OCI-LY1 (cell line): ENCODE results near the gene CDSN.

Source experiments
- H2AFZ ChIP-seq: fragments of 200-600 bp; sonication (generic), shearing (Covaris generic); 2 replicates; pipeline ENCODE4 v1.6.0; 2014; ENCODE audit warnings: antibody characterized with exemption, mild to moderate bottlenecking, low read length
- H3F3A ChIP-seq: fragments of 200-600 bp; sonication (generic), shearing (Covaris generic); 2 replicates; pipeline ENCODE4 v1.6.0; 2014; ENCODE audit warnings: mild to moderate bottlenecking, antibody characterized with exemption, low read length, moderate library complexity; ENCODE audit not compliant: insufficient read depth
- H3K27ac ChIP-seq: fragments of 200-600 bp; sonication (generic); 2 replicates; pipeline ENCODE4 v1.5.1; 2014; ENCODE audit warnings: low read length, mixed run types, mild to moderate bottlenecking, low read depth; ENCODE audit not compliant: poor library complexity, severe bottlenecking
- H3K27me3 ChIP-seq: fragments of 200-600 bp; sonication (generic); 2 replicates; pipeline ENCODE4 v1.6.0; 2014; ENCODE audit warnings: antibody characterized with exemption, mild to moderate bottlenecking, low read length, moderate library complexity; ENCODE audit not compliant: insufficient read depth
- H3K36me3 ChIP-seq: fragments of 200-600 bp; sonication (generic); 2 replicates; pipeline ENCODE4 v1.6.1; 2014; ENCODE audit warnings: mild to moderate bottlenecking, antibody characterized with exemption, low read length, moderate library complexity, mixed read lengths; ENCODE audit not compliant: insufficient read depth
- H3K4me1 ChIP-seq: fragments of 200-600 bp; sonication (generic); 2 replicates; pipeline ENCODE4 v1.5.1; 2014; ENCODE audit warnings: mild to moderate bottlenecking, low read length, moderate library complexity; ENCODE audit not compliant: insufficient read depth, severe bottlenecking
- H3K4me2 ChIP-seq: fragments of 200-600 bp; sonication (generic), shearing (Covaris generic); 2 replicates; pipeline ENCODE4 v1.6.1; 2014; ENCODE audit warnings: low read length
- H3K4me3 ChIP-seq: fragments of 200-600 bp; sonication (generic); 2 replicates; pipeline ENCODE4 v1.5.1; 2014; ENCODE audit warnings: low read length, low read depth, mild to moderate bottlenecking, mixed read lengths; ENCODE audit not compliant: poor library complexity, severe bottlenecking
- H3K79me2 ChIP-seq: fragments of 200-600 bp; shearing (Covaris generic); 2 replicates; pipeline ENCODE4 v1.6.1; 2016; ENCODE audit warnings: mixed run types, low read length, mixed read lengths; ENCODE audit not compliant: insufficient read depth
- H3K9ac ChIP-seq: fragments of 200-600 bp; sonication (generic), shearing (Covaris generic); 2 replicates; pipeline ENCODE4 v1.6.1; 2014; ENCODE audit warnings: mild to moderate bottlenecking, low read length, mixed read lengths
- H3K9me2 ChIP-seq: fragments of 200-600 bp; sonication (generic), shearing (Covaris generic); 2 replicates; pipeline ENCODE4 v1.6.1; 2014; ENCODE audit warnings: low read depth, mild to moderate bottlenecking, low read length, mixed read lengths
- H3K9me3 ChIP-seq: fragments of 200-600 bp; shearing (Covaris generic); 2 replicates; pipeline ENCODE4 v1.6.1; 2014; ENCODE audit warnings: low read length, mixed read lengths
- H4K20me1 ChIP-seq: fragments of 200-600 bp; sonication (generic), shearing (Covaris generic); 2 replicates; pipeline ENCODE4 v1.6.0; 2016; ENCODE audit warnings: mild to moderate bottlenecking, low read length; ENCODE audit not compliant: insufficient read depth
- EZH2 ChIP-seq: fragments of 200-600 bp; sonication (generic), shearing (Covaris generic); IDR thresholded peaks from 2 replicates; pipeline ENCODE4 v1.8.0; 2017; ENCODE audit warnings: borderline replicate concordance, mixed run types, mild to moderate bottlenecking, antibody characterized with exemption, low read length, moderate library complexity, mixed read lengths
- TF ChIP-seq, protein P1 (sequence below): fragments of 200-600 bp; sonication (generic), shearing (Covaris generic); IDR thresholded peaks from 2 replicates; pipeline ENCODE4 v1.5.1; 2017; ENCODE audit warnings: mild to moderate bottlenecking, antibody characterized with exemption, low read length, moderate library complexity, mixed read lengths

CDSN gene

DNA sequence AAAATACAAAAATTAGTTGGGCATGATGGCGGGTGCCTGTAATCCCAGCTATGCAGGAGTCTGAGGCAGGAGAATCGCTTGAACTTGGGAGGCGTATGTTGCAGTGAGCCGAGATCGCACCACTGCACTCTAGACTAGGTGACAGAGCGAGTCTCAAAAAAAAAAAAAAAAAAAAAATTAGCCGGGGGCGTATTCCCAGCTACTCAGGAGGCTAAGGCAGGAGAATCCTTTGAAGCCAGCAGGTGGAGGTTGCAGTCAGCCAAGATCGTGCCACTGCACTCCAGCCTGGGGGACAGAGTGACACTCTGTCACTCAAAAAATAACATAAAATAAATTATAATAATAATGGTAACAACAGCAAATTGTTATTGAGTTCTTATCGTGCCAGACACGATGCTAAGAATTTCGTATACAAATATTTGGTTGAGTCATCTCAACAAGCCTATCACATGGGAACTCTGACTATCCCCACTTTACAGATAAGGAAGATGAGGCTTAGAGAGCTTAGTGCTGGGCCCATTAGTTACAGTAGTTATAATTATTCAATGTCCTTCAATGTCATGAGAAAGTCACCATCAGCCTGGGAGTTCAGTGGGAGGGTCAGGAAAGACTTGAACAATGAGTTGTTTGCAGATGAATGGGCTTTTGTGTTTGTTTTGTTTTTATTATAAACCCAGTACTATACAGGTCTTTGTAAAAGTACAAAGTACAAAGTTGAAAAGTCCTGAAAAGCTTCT lies 27.3 kb downstream of the CDSN start:
- Histone ChIP-seq H3K27me3 (peaks cover 5% of the 10 kb centered on the region; the same call in 1 of the 2 replicates), H3K9me3 (no peaks in the 10 kb centered on the region), H4K20me1 (no peaks in the 10 kb centered on the region), H2AFZ (no peak overlapping the region), H3K9me2 (no peaks in the 10 kb centered on the region), H3K4me3 (no peak overlapping the region), H3K79me2 (no peaks in the 10 kb centered on the region), H3K9ac (no peak overlapping the region), H3K4me2 (no peak overlapping the region), H3K36me3 (no peaks in the 10 kb centered on the region), H3F3A (no peaks in the 10 kb centered on the region), H3K27ac (no peak overlapping the region), H3K4me1 (no peaks in the 10 kb centered on the region)
- no peak for TF ChIP-seq EZH2
- TF ChIP-seq, protein P1, sequence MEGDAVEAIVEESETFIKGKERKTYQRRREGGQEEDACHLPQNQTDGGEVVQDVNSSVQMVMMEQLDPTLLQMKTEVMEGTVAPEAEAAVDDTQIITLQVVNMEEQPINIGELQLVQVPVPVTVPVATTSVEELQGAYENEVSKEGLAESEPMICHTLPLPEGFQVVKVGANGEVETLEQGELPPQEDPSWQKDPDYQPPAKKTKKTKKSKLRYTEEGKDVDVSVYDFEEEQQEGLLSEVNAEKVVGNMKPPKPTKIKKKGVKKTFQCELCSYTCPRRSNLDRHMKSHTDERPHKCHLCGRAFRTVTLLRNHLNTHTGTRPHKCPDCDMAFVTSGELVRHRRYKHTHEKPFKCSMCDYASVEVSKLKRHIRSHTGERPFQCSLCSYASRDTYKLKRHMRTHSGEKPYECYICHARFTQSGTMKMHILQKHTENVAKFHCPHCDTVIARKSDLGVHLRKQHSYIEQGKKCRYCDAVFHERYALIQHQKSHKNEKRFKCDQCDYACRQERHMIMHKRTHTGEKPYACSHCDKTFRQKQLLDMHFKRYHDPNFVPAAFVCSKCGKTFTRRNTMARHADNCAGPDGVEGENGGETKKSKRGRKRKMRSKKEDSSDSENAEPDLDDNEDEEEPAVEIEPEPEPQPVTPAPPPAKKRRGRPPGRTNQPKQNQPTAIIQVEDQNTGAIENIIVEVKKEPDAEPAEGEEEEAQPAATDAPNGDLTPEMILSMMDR, result no peak

DNA sequence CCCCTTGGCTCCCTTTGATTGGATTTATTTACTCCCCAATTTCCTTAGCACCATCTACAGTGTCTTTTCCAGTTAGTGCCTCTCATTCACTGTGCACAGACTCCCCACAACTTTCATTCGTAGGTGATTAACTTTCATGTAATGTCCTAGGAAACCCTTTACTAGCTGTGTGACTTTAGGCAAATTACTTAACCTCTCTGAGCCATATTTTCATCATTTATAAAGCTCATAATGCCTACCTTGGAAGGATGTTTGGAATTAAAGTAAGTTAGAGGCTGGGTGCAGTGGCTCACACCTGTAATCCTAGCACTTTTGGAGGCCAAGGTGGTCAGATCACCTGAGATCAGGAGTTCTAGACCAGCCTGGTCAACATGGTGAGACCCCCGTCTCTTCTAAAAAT lies 28.0 kb downstream of the CDSN start:
- Histone ChIP-seq H3K4me3 (no peak overlapping the region), H3K4me1 (no peaks in the 10 kb centered on the region), H3K79me2 (no peaks in the 10 kb centered on the region), H2AFZ (no peak overlapping the region), H3K36me3 (no peaks in the 10 kb centered on the region), H3K4me2 (no peak overlapping the region), H3F3A (no peaks in the 10 kb centered on the region), H3K27me3 (peaks cover 5% of the 10 kb centered on the region; the same call in 1 of the 2 replicates), H3K9me3 (no peaks in the 10 kb centered on the region), H4K20me1 (no peaks in the 10 kb centered on the region), H3K9me2 (no peaks in the 10 kb centered on the region), H3K9ac (no peak overlapping the region), H3K27ac (no peak overlapping the region)
- TF ChIP-seq, protein P1, result no peak
- no peak for TF ChIP-seq EZH2

DNA sequence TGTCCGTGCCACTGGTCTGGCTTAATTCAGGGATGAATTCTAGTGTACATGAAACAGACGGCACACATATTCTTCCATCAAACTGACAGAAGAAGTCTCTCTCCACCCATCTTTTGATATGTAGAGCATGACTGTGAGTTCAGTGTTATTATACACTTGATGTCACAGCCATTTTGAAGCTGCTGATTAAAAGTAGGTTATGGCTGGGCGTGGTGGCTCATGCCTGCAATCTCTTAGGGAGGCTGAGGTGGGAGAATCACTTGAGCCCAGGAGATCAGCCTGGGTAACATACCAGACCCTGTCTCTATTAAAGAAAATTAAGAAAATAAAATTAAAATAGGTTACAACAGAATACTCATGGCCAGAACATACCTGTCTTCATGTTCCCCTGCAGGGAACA lies 28.6 kb downstream of the CDSN start:
- H3F3A ChIP-seq, result no peaks in the 10 kb centered on the region
- peaks cover 5% of the 10 kb centered on the region; the same call in 1 of the 2 replicates for H3K27me3 ChIP-seq
- H3K27ac ChIP-seq, result no peak overlapping the region
- TF ChIP-seq EZH2, result no peak
- TF ChIP-seq, protein P1, result no peak
- H4K20me1 ChIP-seq, result no peaks in the 10 kb centered on the region
- H3K9me3 ChIP-seq, result no peaks in the 10 kb centered on the region
- H3K36me3 ChIP-seq, result no peaks in the 10 kb centered on the region
- no peaks in the 10 kb centered on the region for H3K9me2 ChIP-seq
- H3K4me2 ChIP-seq, result no peak overlapping the region
- no peaks in the 10 kb centered on the region for H3K4me1 ChIP-seq
- no peaks in the 10 kb centered on the region for H3K79me2 ChIP-seq
- no peak overlapping the region for H3K4me3 ChIP-seq
- no peak overlapping the region for H3K9ac ChIP-seq
- H2AFZ ChIP-seq, result no peak overlapping the region
